C4-2B (cell line): ENCODE data around the gene ZNF581.

ENCODE experiments used
- CTCF ChIP-seq: fragments of 450-650 bp; conservative IDR thresholded peaks from 2 replicates; pipeline ENCODE4 v1.5.1; 2017; ENCODE audit warnings: mild to moderate bottlenecking
- ZFX ChIP-seq: fragments of 450-650 bp; IDR thresholded peaks from 2 replicates; pipeline ENCODE4 v1.6.1; 2017

GRCh38 chr19:55690769-55691545 is 47.5 kb downstream of the ZNF581 start:
- TF ChIP-seq CTCF (no peak), ZFX (no peak)
